H1 (cell line): ENCODE data around the gene AKR1B1. TPM values are rescaled to one million over a fixed set of nuclear protein-coding genes. Genes with fewer than 3 reads are reported as not detected.

Source experiments
- CTCF ChIA-PET: fragments of 300-600 bp; sonication (Branson Sonifier 250); formaldehyde crosslinking; loops from one replicate; lab custom pipeline; 2021; ENCODE audit not compliant: partially characterized antibody; lab: Charles Lee
- POLR2A ChIA-PET: fragments of 300-600 bp; sonication (Branson Sonifier 250); formaldehyde crosslinking; loops from one replicate; lab custom pipeline; 2021; ENCODE audit warnings: inconsistent platforms; ENCODE audit not compliant: partially characterized antibody; lab: Charles Lee
- DNase-seq, 2 experiments: peaks; one replicate each; pipeline versions ENCODE4 v3.0.0 to v3.0.0-alpha.2; 2010 to 2022; ENCODE audit warnings: low spot score in 2 of 2, low read depth in 1 of 2, mixed read lengths in 1 of 2
- FAIRE-seq: peaks from 2 replicates; lab custom pipeline; 2011; peaks lifted over from hg19 to GRCh38; lab: Jason Lieb, UNC
- H2AFZ ChIP-seq: 2 replicates; pipeline ENCODE4 v1.8.1; 2012; ENCODE audit warnings: low read length, inconsistent platforms
- H2AK5ac ChIP-seq: 2 replicates; pipeline ENCODE4 v1.6.1; 2013; ENCODE audit warnings: low read depth, low read length
- H2BK120ac ChIP-seq: replicated peaks from 2 replicates; pipeline ENCODE3; 2013; ENCODE audit warnings: low read depth, low read length, inconsistent platforms
- H2BK12ac ChIP-seq: 2 replicates; pipeline ENCODE4 v1.6.1; 2013; ENCODE audit warnings: low read depth, low read length
- H2BK15ac ChIP-seq: 2 replicates; pipeline ENCODE4 v1.6.1; 2013; ENCODE audit warnings: low read length
- H2BK20ac ChIP-seq: 2 replicates; pipeline ENCODE4 v1.6.1; 2013; ENCODE audit warnings: low read length
- H2BK5ac ChIP-seq: 2 replicates; pipeline ENCODE4 v1.6.1; 2013; ENCODE audit warnings: low read depth, low read length
- H3K14ac ChIP-seq: 2 replicates; pipeline ENCODE4 v1.6.1; 2013; ENCODE audit warnings: inconsistent platforms; ENCODE audit not compliant: insufficient read length
- H3K18ac ChIP-seq: 2 replicates; pipeline ENCODE4 v1.6.1; 2013; ENCODE audit warnings: low read length; ENCODE audit errors: extremely low read depth
- H3K23ac ChIP-seq: 2 replicates; pipeline ENCODE4 v1.6.1; 2013; ENCODE audit warnings: inconsistent platforms; ENCODE audit not compliant: insufficient read length
- H3K23me2 ChIP-seq: 2 replicates; pipeline ENCODE4 v1.6.1; 2013; ENCODE audit warnings: low read depth, low read length
- H3K27ac ChIP-seq: 2 replicates; pipeline ENCODE4 v1.6.1; 2011; ENCODE audit warnings: low read depth, low read length, inconsistent platforms
- H3K27me3 ChIP-seq, 4 experiments: replicated peaks in 1 of 4; 1 replicate in 1 of 4; 2 replicates in 3 of 4; pipeline versions ENCODE4 v1.6.1 to v1.8.1; 2011 to 2013; ENCODE audit warnings: low read length in 3 of 4, mild to moderate bottlenecking in 3 of 4, inconsistent platforms in 2 of 4, mixed read lengths in 2 of 4, moderate library complexity in 1 of 4; ENCODE audit not compliant: control insufficient read depth in 3 of 4, insufficient read depth in 3 of 4; ENCODE audit errors: extremely low read depth in 1 of 4
- H3K36me3 ChIP-seq, 4 experiments: 2 replicates each; pipeline versions ENCODE4 v1.6.1 to v1.8.1; 2011 to 2013; ENCODE audit warnings: mild to moderate bottlenecking in 4 of 4, low read length in 3 of 4, moderate library complexity in 2 of 4, control low read depth in 1 of 4, inconsistent platforms in 1 of 4; ENCODE audit not compliant: insufficient read depth in 4 of 4, control insufficient read depth in 2 of 4
- H3K4ac ChIP-seq: replicated peaks from 2 replicates; pipeline ENCODE3; 2013; ENCODE audit warnings: low read length, low read depth, mixed read lengths, inconsistent platforms; ENCODE audit not compliant: insufficient read length
- H3K4me1 ChIP-seq, 4 experiments: replicated peaks in 1 of 4; 1 replicate in 1 of 4; 2 replicates in 3 of 4; pipeline versions ENCODE4 v1.6.1 to v1.8.1; 2011 to 2013; ENCODE audit warnings: low read length in 3 of 4, inconsistent platforms in 2 of 4, mixed read lengths in 1 of 4; ENCODE audit not compliant: insufficient read depth in 4 of 4, control insufficient read depth in 3 of 4
- H3K4me2 ChIP-seq, 2 experiments: 2 replicates each; pipeline versions ENCODE4 v1.6.1 to v1.8.1; 2011 to 2013; ENCODE audit warnings: low read depth in 2 of 2, low read length in 2 of 2, control low read depth in 1 of 2, inconsistent platforms in 1 of 2, mild to moderate bottlenecking in 1 of 2; ENCODE audit not compliant: insufficient read depth in 1 of 2
- H3K4me3 ChIP-seq, 4 experiments: fragments of 200-600, 300-600 bp in 1 of 4; sonication (generic), shearing (Covaris generic), sonication (Bioruptor Twin) in 1 of 4; 2 replicates each; pipeline versions ENCODE4 v1.5.1 to v1.8.1; 2011 to 2016; ENCODE audit warnings: low read length in 4 of 4, low read depth in 3 of 4, control low read depth in 2 of 4, inconsistent platforms in 2 of 4, mild to moderate bottlenecking in 2 of 4, mixed read lengths in 1 of 4, moderate library complexity in 1 of 4; ENCODE audit not compliant: insufficient read depth in 2 of 4; ENCODE audit errors: extremely low read depth in 1 of 4
- H3K56ac ChIP-seq: replicated peaks from 2 replicates; pipeline ENCODE3; 2013; ENCODE audit warnings: low read depth, mild to moderate bottlenecking, mixed read lengths, low read length, inconsistent platforms; ENCODE audit not compliant: insufficient read length
- H3K79me1 ChIP-seq: 2 replicates; pipeline ENCODE4 v1.6.1; 2013; ENCODE audit warnings: low read depth, low read length, control low read depth
- H3K79me2 ChIP-seq, 2 experiments: 2 replicates each; pipeline versions ENCODE4 v1.6.1 to v1.8.1; 2012 to 2013; ENCODE audit warnings: low read length in 2 of 2, mild to moderate bottlenecking in 2 of 2, inconsistent platforms in 1 of 2; ENCODE audit not compliant: insufficient read depth in 2 of 2, control insufficient read depth in 1 of 2
- H3K9ac ChIP-seq, 4 experiments: replicated peaks in 1 of 4; 1 replicate in 1 of 4; 2 replicates in 3 of 4; pipeline versions ENCODE4 v1.6.1 to v1.8.1; 2011 to 2013; ENCODE audit warnings: low read depth in 3 of 4, low read length in 3 of 4, control low read depth in 2 of 4, mild to moderate bottlenecking in 2 of 4, moderate library complexity in 2 of 4, inconsistent platforms in 1 of 4; ENCODE audit errors: extremely low read depth in 1 of 4
- H3K9me3 ChIP-seq, 2 experiments: 2 replicates each; pipeline versions ENCODE4 v1.6.1 to v1.8.1; 2012 to 2013; ENCODE audit warnings: mild to moderate bottlenecking in 2 of 2, moderate library complexity in 2 of 2, control low read depth in 1 of 2, inconsistent platforms in 1 of 2, low read depth in 1 of 2, low read length in 1 of 2, mixed read lengths in 1 of 2; ENCODE audit not compliant: insufficient read depth in 2 of 2
- H4K20me1 ChIP-seq, 2 experiments: replicated peaks in 1 of 2; 2 replicates each; pipeline versions ENCODE3 to v1.8.1; 2011 to 2013; ENCODE audit warnings: inconsistent platforms in 2 of 2, low read length in 2 of 2, mild to moderate bottlenecking in 1 of 2; ENCODE audit not compliant: insufficient read depth in 2 of 2, control insufficient read depth in 1 of 2
- H4K5ac ChIP-seq: 2 replicates; pipeline ENCODE4 v1.6.1; 2013; ENCODE audit warnings: low read length, low read depth, mixed read lengths, inconsistent platforms; ENCODE audit not compliant: insufficient read length
- H4K8ac ChIP-seq: 2 replicates; pipeline ENCODE4 v1.8.0; 2013; ENCODE audit warnings: mild to moderate bottlenecking, moderate library complexity, low read length, inconsistent platforms; ENCODE audit not compliant: insufficient read depth; ENCODE audit errors: extremely low read depth
- H4K91ac ChIP-seq: replicated peaks from 2 replicates; pipeline ENCODE3; 2013; ENCODE audit warnings: low read length, mixed read lengths, inconsistent platforms; ENCODE audit not compliant: insufficient read length
- CBX8 ChIP-seq: fragments of 300-800, 300-1000 bp; sonication (generic); IDR thresholded peaks from 2 replicates; pipeline ENCODE4 v1.7.1; 2016; ENCODE audit warnings: low read depth, low read length, borderline replicate concordance
- CHD2 ChIP-seq: IDR thresholded peaks from 2 replicates; pipeline ENCODE4 v1.6.1; 2012; ENCODE audit warnings: low read length, improper control_type of control experiment
- PHF8 ChIP-seq: fragments of 200-600 bp; sonication (generic); conservative IDR thresholded peaks from 2 replicates; pipeline ENCODE4 v1.7.1; 2012; ENCODE audit warnings: low read depth, mild to moderate bottlenecking, inconsistent platforms, low read length, moderate library complexity
- RBBP5 ChIP-seq: IDR thresholded peaks from 2 replicates; pipeline ENCODE4 v1.7.1; 2012; ENCODE audit warnings: low read depth, mild to moderate bottlenecking, inconsistent platforms, low read length, moderate library complexity, borderline replicate concordance
- SAP30 ChIP-seq: fragments of 300-600 bp; sonication (generic); IDR thresholded peaks from 2 replicates; pipeline ENCODE4 v1.7.1; 2012; ENCODE audit warnings: low read length, moderate library complexity, mild to moderate bottlenecking, inconsistent platforms; ENCODE audit not compliant: insufficient read depth, insufficient replicate concordance
- SUZ12 ChIP-seq: fragments of 200-600 bp; sonication (generic); IDR thresholded peaks from 2 replicates; pipeline ENCODE4 v1.6.1; 2012; ENCODE audit warnings: mild to moderate bottlenecking, inconsistent platforms, low read length, moderate library complexity, mixed read lengths
- WGBS, 2 experiments: shearing (Covaris generic) in 1 of 2; methylation state at CpG; one replicate each; pipeline versions ENCODE4 v1.1.6 to v1.1.7; 2013 to 2015; ENCODE audit warnings: low lambda C conversion rate in 2 of 2, mixed read lengths in 2 of 2, inconsistent platforms in 1 of 2, low coverage in 1 of 2, missing lambda C conversion rate in 1 of 2; ENCODE audit not compliant: insufficient replicate concordance in 2 of 2, insufficient coverage in 1 of 2, insufficient read length in 1 of 2; ENCODE audit errors: extremely low coverage in 1 of 2, missing lambda C conversion rate in 1 of 2; 5-methylcytosine and 5-hydroxymethylcytosine counted together
- polyA plus RNA-seq, 7 experiments: library from polyadenylated mRNA; depleted of rRNA in 3 of 7; stranded (reverse) in 5 of 7; unstranded in 2 of 7; fragments of >200 nt in 5 of 7; fragments of 200-250 nt in 2 of 7; gene quantifications; 1 replicate in 5 of 7; 2 replicates in 1 of 7; 4 replicates in 1 of 7; pipeline versions ENCODE4 v1.2.1 to v1.2.3, GENCODE V29; 2011 to 2013; ENCODE audit warnings: missing spikeins in 2 of 7, mixed read lengths in 2 of 7
- total RNA-seq: library from RNA; stranded (reverse); fragmentation: NEBNext Ultra II Directional; extraction: Animal tissue kit (Norgen Biotek cat#: 25700); gene quantifications from 2 replicates; pipeline ENCODE4 v1.2.1, GENCODE V29; 2021
- TF ChIP-seq, protein P1 (sequence below): IDR thresholded peaks from 2 replicates; pipeline ENCODE4 v1.6.1; 2012; ENCODE audit warnings: inconsistent platforms

AKR1B1 gene
- total and polyA plus RNA-seq, 2 of the 8 experiments (the other 6 are each of a cell fraction or from before 2014, with no cell fraction given): 195 to 273 TPM

DNA sequence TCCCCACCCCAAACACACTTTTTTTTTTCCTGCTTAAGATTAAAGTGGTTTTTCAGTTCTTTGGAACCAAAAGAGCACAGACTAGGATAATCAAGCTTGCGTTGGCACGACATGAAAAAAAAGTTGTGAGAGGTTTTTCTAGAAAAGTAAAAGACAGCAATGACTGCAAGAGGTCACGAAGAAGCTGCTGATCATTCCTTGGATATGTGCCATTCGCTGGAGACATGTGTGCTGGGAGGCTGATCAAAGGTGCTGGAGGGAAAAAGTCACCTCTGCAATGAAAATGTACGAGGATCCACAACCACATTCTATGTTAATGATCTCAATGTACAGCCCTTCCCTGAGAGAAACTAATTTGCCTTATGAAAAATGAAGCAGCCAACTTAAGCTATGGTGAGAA lies 5.4 kb downstream of the AKR1B1 start:
- Histone ChIP-seq H3K27ac (no peak overlapping the region), H4K8ac (no peak overlapping the region), H2BK15ac (no peak overlapping the region), H3K79me2 (peaks cover 0 to 49% of the 10 kb centered on the region in 2 experiments; a peak in 3 of 4 replicates), H4K20me1 (peaks cover 12 to 24% of the 10 kb centered on the region in 2 experiments), H3K4ac (no peak overlapping the region), H2BK120ac (no peak overlapping the region), H3K18ac (no peak overlapping the region), H2BK20ac (no peak overlapping the region), H3K9ac (no peak overlapping the region), H3K9me3 (no peaks in the 10 kb centered on the region), H3K36me3 (peaks cover 14 to 37% (median 24%) of the 10 kb centered on the region in 4 experiments), H4K91ac (no peak overlapping the region), H3K23me2 (peaks cover 4% of the 10 kb centered on the region; the same call in 1 of the 2 replicates), H3K23ac (no peak overlapping the region), H3K4me3 (no peak overlapping the region), H3K4me1 (peaks cover 0 to 4% (median 0%) of the 10 kb centered on the region in 4 experiments; a peak in 3 of 7 replicates), H3K79me1 (peaks cover 8% of the 10 kb centered on the region), H2BK5ac (no peak overlapping the region), H3K4me2 (no peak overlapping the region), H2BK12ac (no peak overlapping the region), H3K56ac (no peak overlapping the region), H2AFZ (no peak overlapping the region), H3K14ac (no peak overlapping the region), H2AK5ac (no peak overlapping the region), H3K27me3 (no peaks in the 10 kb centered on the region), H4K5ac (no peak overlapping the region)
- 86% methylated on average over 5 of the region's 5 CpGs; no CpG with 5 or more reads in 1 of the 2 experiments for WGBS, 2 experiments
- POLR2A ChIA-PET: interaction anchor here (0.9 to 1.0 kb wide), 2 partner anchors 18 to 56 kb away, joined by 3 read pairs; no protein-coding TSS in a partner anchor
- FAIRE-seq (no peak), DNase-seq (no peak)
- CTCF ChIA-PET: interaction anchor here (0.8 to 2.2 kb wide), 8 partner anchors 14 to 152 kb away, joined by 3 to 12 read pairs (median 4); no protein-coding TSS in a partner anchor
- no peak for TF ChIP-seq CHD2
- TF ChIP-seq CBX8: no peak
- no peak for TF ChIP-seq SUZ12
- no peak for TF ChIP-seq PHF8
- no peak for TF ChIP-seq SAP30
- TF ChIP-seq, protein P1, sequence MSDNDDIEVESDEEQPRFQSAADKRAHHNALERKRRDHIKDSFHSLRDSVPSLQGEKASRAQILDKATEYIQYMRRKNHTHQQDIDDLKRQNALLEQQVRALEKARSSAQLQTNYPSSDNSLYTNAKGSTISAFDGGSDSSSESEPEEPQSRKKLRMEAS: no peak
- no peak for TF ChIP-seq RBBP5
